ENCODE results near the gene CYP2W1.
"Not testable (repeated sequence)": the region's sequence is repeated elsewhere in the genome, so short reads cannot be mapped to it uniquely, and the experiment has no call there.

CYP2W1 gene

GRCh38 chr7:1002445-1002844, 19.5 kb downstream of the CYP2W1 start:
- H3K9me3 Mint-ChIP-seq; H3K27ac Mint-ChIP-seq; H3K4me1 Mint-ChIP-seq (ENCODE audit: low read depth); H3K27me3 Mint-ChIP-seq (ENCODE audit: low read depth); H3K36me3 Mint-ChIP-seq (ENCODE audit: low read depth); H3K4me3 Mint-ChIP-seq: not testable (repeated sequence)

- Mint-ChIP-seq H3K4me1 (ENCODE audit: low read depth) (no peaks in the 10 kb centered on the region), H3K9me3 (no peaks in the 10 kb centered on the region), H3K4me3 (no peak overlapping the region), H3K27me3 (ENCODE audit: low read depth) (no peaks in the 10 kb centered on the region), H3K36me3 (ENCODE audit: low read depth) (peaks cover 3% of the 10 kb centered on the region), H3K27ac (no peak overlapping the region)
Observed at GRCh38 chr7:1004018-1004852, 21.3 kb downstream of the CYP2W1 start.

GRCh38 chr7:1005303-1005702, 22.3 kb downstream of the CYP2W1 start:
- Mint-ChIP-seq H3K36me3 (ENCODE audit: low read depth) (peaks cover 3% of the 10 kb centered on the region), H3K27me3 (ENCODE audit: low read depth) (no peaks in the 10 kb centered on the region), H3K9me3 (no peaks in the 10 kb centered on the region), H3K4me3 (no peak overlapping the region), H3K27ac (no peak overlapping the region), H3K4me1 (ENCODE audit: low read depth) (no peaks in the 10 kb centered on the region)

- H3K27ac Mint-ChIP-seq, result no peak overlapping the region
- peaks cover 3% of the 10 kb centered on the region for H3K36me3 Mint-ChIP-seq (ENCODE audit: low read depth)
- H3K27me3 Mint-ChIP-seq (ENCODE audit: low read depth), result no peaks in the 10 kb centered on the region
- no peak overlapping the region for H3K4me3 Mint-ChIP-seq
- peaks cover 5% of the 10 kb centered on the region for H3K9me3 Mint-ChIP-seq
- peaks cover 6% of the 10 kb centered on the region for H3K4me1 Mint-ChIP-seq (ENCODE audit: low read depth)
Observed at GRCh38 chr7:1007901-1008300, 24.9 kb downstream of the CYP2W1 start.

- H3K4me1 Mint-ChIP-seq (ENCODE audit: low read depth), result peaks cover 8% of the 10 kb centered on the region
Observed at GRCh38 chr7:1008733-1009363, 25.9 kb downstream of the CYP2W1 start.

GRCh38 chr7:1009747-1010146, 26.8 kb downstream of the CYP2W1 start:
- Mint-ChIP-seq H3K4me3 (no peak overlapping the region), H3K36me3 (ENCODE audit: low read depth) (peaks cover 3% of the 10 kb centered on the region), H3K27ac (no peak overlapping the region), H3K4me1 (ENCODE audit: low read depth) (peaks cover 11% of the 10 kb centered on the region), H3K27me3 (ENCODE audit: low read depth) (no peaks in the 10 kb centered on the region), H3K9me3 (peaks cover 5% of the 10 kb centered on the region)

More at GRCh38 chr7:1008733-1009363, 25.9 kb downstream of the CYP2W1 start:
- H3K27ac Mint-ChIP-seq, result no peak overlapping the region
- peaks cover 5% of the 10 kb centered on the region for H3K9me3 Mint-ChIP-seq
- H3K36me3 Mint-ChIP-seq (ENCODE audit: low read depth), result peaks cover 3% of the 10 kb centered on the region
- H3K4me3 Mint-ChIP-seq, result no peak overlapping the region
- H3K27me3 Mint-ChIP-seq (ENCODE audit: low read depth), result no peaks in the 10 kb centered on the region

GRCh38 chr7:1010226-1010625, 27.2 kb downstream of the CYP2W1 start:
- Mint-ChIP-seq H3K9me3 (peaks cover 5% of the 10 kb centered on the region), H3K27ac (no peak overlapping the region), H3K36me3 (ENCODE audit: low read depth) (peaks cover 3% of the 10 kb centered on the region), H3K4me1 (ENCODE audit: low read depth) (peaks cover 11% of the 10 kb centered on the region), H3K4me3 (no peak overlapping the region), H3K27me3 (ENCODE audit: low read depth) (no peaks in the 10 kb centered on the region)

GRCh38 chr7:1011297-1012003, 28.5 kb downstream of the CYP2W1 start:
- no peaks in the 10 kb centered on the region for H3K27me3 Mint-ChIP-seq (ENCODE audit: low read depth)
- H3K4me1 Mint-ChIP-seq (ENCODE audit: low read depth), result peaks cover 11% of the 10 kb centered on the region
- H3K4me3 Mint-ChIP-seq, result no peak overlapping the region
- peaks cover 5% of the 10 kb centered on the region for H3K9me3 Mint-ChIP-seq
- peaks cover 3% of the 10 kb centered on the region for H3K36me3 Mint-ChIP-seq (ENCODE audit: low read depth)
- H3K27ac Mint-ChIP-seq, result peak overlapping the region; percentile 72

- peaks cover 3% of the 10 kb centered on the region for H3K36me3 Mint-ChIP-seq (ENCODE audit: low read depth)
- H3K4me3 Mint-ChIP-seq, result no peak overlapping the region
Observed at GRCh38 chr7:1012004-1012715, 29.2 kb downstream of the CYP2W1 start.

GRCh38 chr7:1012716-1013095, 29.7 kb downstream of the CYP2W1 start:
- Mint-ChIP-seq H3K4me3 (no peak overlapping the region), H3K4me1 (ENCODE audit: low read depth) (peaks cover 11% of the 10 kb centered on the region), H3K27me3 (ENCODE audit: low read depth) (no peaks in the 10 kb centered on the region), H3K36me3 (ENCODE audit: low read depth) (peaks cover 3% of the 10 kb centered on the region), H3K27ac (no peak overlapping the region), H3K9me3 (peaks cover 5% of the 10 kb centered on the region)

More at GRCh38 chr7:1012004-1012715, 29.2 kb downstream of the CYP2W1 start:
- Mint-ChIP-seq H3K27me3 (ENCODE audit: low read depth) (no peaks in the 10 kb centered on the region), H3K27ac (no peak overlapping the region), H3K9me3 (peaks cover 5% of the 10 kb centered on the region), H3K4me1 (ENCODE audit: low read depth) (peaks cover 11% of the 10 kb centered on the region)

- no peak overlapping the region for H3K27ac Mint-ChIP-seq
- peaks cover 5% of the 10 kb centered on the region for H3K9me3 Mint-ChIP-seq
- peaks cover 15% of the 10 kb centered on the region for H3K4me1 Mint-ChIP-seq (ENCODE audit: low read depth)
- H3K27me3 Mint-ChIP-seq (ENCODE audit: low read depth), result no peaks in the 10 kb centered on the region
- H3K36me3 Mint-ChIP-seq (ENCODE audit: low read depth), result peaks cover 8% of the 10 kb centered on the region
- H3K4me3 Mint-ChIP-seq, result no peak overlapping the region
Observed at GRCh38 chr7:1013581-1013980, 30.6 kb downstream of the CYP2W1 start.

GRCh38 chr7:1014681-1015080, 31.7 kb downstream of the CYP2W1 start:
- Mint-ChIP-seq H3K4me1 (ENCODE audit: low read depth) (peaks cover 15% of the 10 kb centered on the region), H3K27me3 (ENCODE audit: low read depth) (no peaks in the 10 kb centered on the region), H3K36me3 (ENCODE audit: low read depth) (peaks cover 5% of the 10 kb centered on the region), H3K4me3 (no peak overlapping the region), H3K27ac (no peak overlapping the region), H3K9me3 (peaks cover 5% of the 10 kb centered on the region)

- no peak overlapping the region for H3K4me3 Mint-ChIP-seq
- H3K27ac Mint-ChIP-seq, result no peak overlapping the region
- H3K4me1 Mint-ChIP-seq (ENCODE audit: low read depth), result peaks cover 15% of the 10 kb centered on the region
- H3K27me3 Mint-ChIP-seq (ENCODE audit: low read depth), result no peaks in the 10 kb centered on the region
- H3K36me3 Mint-ChIP-seq (ENCODE audit: low read depth), result peaks cover 5% of the 10 kb centered on the region
- peaks cover 5% of the 10 kb centered on the region for H3K9me3 Mint-ChIP-seq
Observed at GRCh38 chr7:1015196-1016121, 32.5 kb downstream of the CYP2W1 start.
